K562 (cell line): ENCODE measurements around the gene E2F7. TPM values are rescaled to one million over a fixed set of nuclear protein-coding genes. Genes with fewer than 3 reads are reported as not detected.

Experiments
- CHD7 ChIP-seq: fragments of 200-600 bp; sonication (generic); IDR thresholded peaks from one replicate; pipeline ENCODE4 v1.6.1; 2012; ENCODE audit warnings: mild to moderate bottlenecking, low read depth, low read length, inconsistent platforms
- FOSL1 ChIP-seq: fragments of 200-800 bp; sonication (Bioruptor generic); conservative IDR thresholded peaks from 2 replicates; pipeline ENCODE4 v1.6.1; 2016; ENCODE audit warnings: missing genetic modification characterization, missing compliant biosample characterization
- TAF7 ChIP-seq: fragments of 450-650 bp; IDR thresholded peaks from 2 replicates; pipeline ENCODE4 v1.6.1; 2016; ENCODE audit warnings: missing genetic modification characterization, missing compliant biosample characterization
- TFAM ChIP-seq: fragments of 250-450 bp; sonication (Bioruptor Pico); conservative IDR thresholded peaks from 2 replicates; pipeline ENCODE4 v1.5.0; 2021; ENCODE audit warnings: mild to moderate bottlenecking, moderate library complexity
- ZNF277 ChIP-seq: fragments of 250-450 bp; sonication (Bioruptor Pico); IDR thresholded peaks from 2 replicates; pipeline ENCODE4 v1.8.0; 2022; ENCODE audit warnings: inconsistent platforms, mild to moderate bottlenecking, moderate library complexity, borderline replicate concordance
- polyA plus RNA-seq, 8 experiments: library from polyadenylated mRNA; depleted of rRNA in 4 of 8; stranded (reverse) in 5 of 8; unstranded in 3 of 8; fragments of >200 nt; fragmentation: Nextera tagmentation in 2 of 8; fragmentation: Illumina TruSeq in 1 of 8; extraction: Ambion mirVana in 2 of 8; extraction: Trizol in 1 of 8; gene quantifications; 2 replicates each; pipeline versions ENCODE4 v1.2.1 to v1.2.3, GENCODE V29; 2011 to 2014; ENCODE audit warnings: inconsistent platforms in 1 of 8, missing spikeins in 1 of 8
- total RNA-seq, 7 experiments: library from RNA; depleted of rRNA in 6 of 7; stranded (reverse); fragments of >200 nt in 6 of 7; fragmentation: Illumina TruSeq in 2 of 7; extraction: Trizol in 2 of 7; gene quantifications; 2 replicates each; pipeline versions ENCODE4 v1.2.1 to v1.2.3, GENCODE V29; 2011 to 2021; ENCODE audit warnings: low replicate concordance in 1 of 7

The E2F7 gene
- total and polyA plus RNA-seq, 9 of the 15 experiments (the other 6 are each of a cell fraction or from before 2014, with no cell fraction given): 3.4 to 13.6 (median 8.1) TPM

GRCh38 chr12:77108707-77109106 lies 43.3 kb upstream of the E2F7 start (continued):
- no peak for TF ChIP-seq CHD7
- no peak for TF ChIP-seq TFAM
- no peak for TF ChIP-seq ZNF277 (CRISPR knock-in tag)
- no peak for TF ChIP-seq TAF7 (tag)
- no peak for TF ChIP-seq FOSL1
